Suprapubic skin (tissue), 3 donors: ENCODE data around the gene CAMTA1.

Experiments used
- CTCF ChIP-seq, 2 donors: fragments of 200-600 bp in 1 of 2; fragments of 450-650 bp in 1 of 2; sonication (generic) in 1 of 2; IDR thresholded peaks; one replicate each; pipeline ENCODE4 v1.5.1; 2016 to 2019; ENCODE audit warnings: antibody characterized with exemption in 2 of 2, mild to moderate bottlenecking in 1 of 2, moderate library complexity in 1 of 2
- POLR2AphosphoS5 ChIP-seq, 3 donors: sonication (generic); formaldehyde crosslinking; IDR thresholded peaks; one replicate each; pipeline ENCODE4 v1.6.1; 2017; ENCODE audit warnings: antibody characterized with exemption in 3 of 3

GRCh38 chr1:6819246-6820040 lies 34.2 kb downstream of the CAMTA1 start:
- TF ChIP-seq CTCF (IDR thresholded peaks at IDR 0.05) (no peak), POLR2AphosphoS5 (IDR thresholded peaks at IDR 0.05) (no peak)
